MV-4-11 (cell line): ENCODE results near the gene OR14A16.

Source experiments
- DNase-seq: peaks from one replicate; lab custom pipeline; 2025; lab: John Stamatoyannopoulos, UW

Gene OR14A16, protein sequence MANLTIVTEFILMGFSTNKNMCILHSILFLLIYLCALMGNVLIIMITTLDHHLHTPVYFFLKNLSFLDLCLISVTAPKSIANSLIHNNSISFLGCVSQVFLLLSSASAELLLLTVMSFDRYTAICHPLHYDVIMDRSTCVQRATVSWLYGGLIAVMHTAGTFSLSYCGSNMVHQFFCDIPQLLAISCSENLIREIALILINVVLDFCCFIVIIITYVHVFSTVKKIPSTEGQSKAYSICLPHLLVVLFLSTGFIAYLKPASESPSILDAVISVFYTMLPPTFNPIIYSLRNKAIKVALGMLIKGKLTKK

GRCh38 chr1:247824023-247824422 is at the start of gene OR14A16:
Gene OR14A16, minus strand, starts transcription at chr1:247824119. Its CDS starts 8,390 bp downstream, at chr1:247815729.
- no peak for DNase-seq

DNA sequence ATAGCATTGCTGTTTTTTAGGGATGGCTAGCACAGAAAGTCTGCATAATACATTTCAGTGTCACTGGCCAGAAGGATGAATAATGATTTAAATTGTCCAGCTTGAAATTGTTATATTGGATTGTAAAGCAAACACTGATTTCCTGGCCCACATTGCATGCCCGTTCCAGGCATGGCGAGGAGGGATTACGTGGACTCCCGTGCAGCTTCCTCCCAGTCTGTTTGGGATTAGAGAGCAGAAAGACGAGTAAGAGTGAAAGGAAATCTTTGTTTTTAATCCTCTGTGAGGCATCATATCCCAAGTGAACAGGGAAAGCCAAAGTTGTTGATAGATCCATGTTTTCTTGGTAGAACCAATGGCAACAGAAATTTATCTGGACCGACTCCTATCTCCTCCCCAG is 41.5 kb upstream of the OR14A16 start:
- no peak for DNase-seq

DNA sequence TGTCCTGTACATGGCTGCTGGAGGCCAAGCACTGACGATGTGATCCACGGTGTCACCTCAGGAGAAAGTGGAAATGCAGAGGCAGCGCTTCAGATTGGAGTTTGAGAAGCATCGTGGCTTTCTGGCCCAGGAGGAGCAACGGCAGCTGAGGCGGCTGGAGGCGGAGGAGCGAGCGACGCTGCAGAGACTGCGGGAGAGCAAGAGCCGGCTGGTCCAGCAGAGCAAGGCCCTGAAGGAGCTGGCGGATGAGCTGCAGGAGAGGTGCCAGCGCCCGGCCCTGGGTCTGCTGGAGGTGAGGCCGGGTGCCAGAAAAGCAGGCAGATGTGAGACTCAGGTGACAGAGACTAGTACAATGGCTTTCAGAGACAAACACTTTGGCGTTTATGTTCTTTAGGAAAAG is 40.7 kb upstream of the OR14A16 start:
- no peak for DNase-seq

DNA sequence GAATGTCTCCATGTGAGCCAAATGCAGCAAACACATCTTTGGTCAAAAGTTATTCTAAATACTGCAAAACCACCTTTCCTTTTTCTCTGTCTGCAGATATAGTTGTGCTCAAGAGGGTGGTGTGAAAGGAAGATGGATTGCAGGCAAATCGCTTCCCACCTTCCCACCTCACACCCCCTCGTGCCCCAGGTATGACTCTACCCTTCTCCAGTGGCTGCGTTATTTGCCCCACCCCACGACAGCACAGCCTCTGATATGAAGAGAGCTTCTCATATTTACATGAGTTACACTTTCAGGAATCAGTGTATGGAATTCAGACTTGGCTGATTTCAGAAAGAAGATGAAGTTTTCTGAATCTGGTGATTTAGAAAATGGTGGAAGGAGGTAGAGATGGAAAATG is 38.8 kb upstream of the OR14A16 start:
- no peak for DNase-seq

- DNase-seq: no peak
Measured at GRCh38 chr1:247857985-247858619, 34.2 kb upstream of the OR14A16 start.

DNA sequence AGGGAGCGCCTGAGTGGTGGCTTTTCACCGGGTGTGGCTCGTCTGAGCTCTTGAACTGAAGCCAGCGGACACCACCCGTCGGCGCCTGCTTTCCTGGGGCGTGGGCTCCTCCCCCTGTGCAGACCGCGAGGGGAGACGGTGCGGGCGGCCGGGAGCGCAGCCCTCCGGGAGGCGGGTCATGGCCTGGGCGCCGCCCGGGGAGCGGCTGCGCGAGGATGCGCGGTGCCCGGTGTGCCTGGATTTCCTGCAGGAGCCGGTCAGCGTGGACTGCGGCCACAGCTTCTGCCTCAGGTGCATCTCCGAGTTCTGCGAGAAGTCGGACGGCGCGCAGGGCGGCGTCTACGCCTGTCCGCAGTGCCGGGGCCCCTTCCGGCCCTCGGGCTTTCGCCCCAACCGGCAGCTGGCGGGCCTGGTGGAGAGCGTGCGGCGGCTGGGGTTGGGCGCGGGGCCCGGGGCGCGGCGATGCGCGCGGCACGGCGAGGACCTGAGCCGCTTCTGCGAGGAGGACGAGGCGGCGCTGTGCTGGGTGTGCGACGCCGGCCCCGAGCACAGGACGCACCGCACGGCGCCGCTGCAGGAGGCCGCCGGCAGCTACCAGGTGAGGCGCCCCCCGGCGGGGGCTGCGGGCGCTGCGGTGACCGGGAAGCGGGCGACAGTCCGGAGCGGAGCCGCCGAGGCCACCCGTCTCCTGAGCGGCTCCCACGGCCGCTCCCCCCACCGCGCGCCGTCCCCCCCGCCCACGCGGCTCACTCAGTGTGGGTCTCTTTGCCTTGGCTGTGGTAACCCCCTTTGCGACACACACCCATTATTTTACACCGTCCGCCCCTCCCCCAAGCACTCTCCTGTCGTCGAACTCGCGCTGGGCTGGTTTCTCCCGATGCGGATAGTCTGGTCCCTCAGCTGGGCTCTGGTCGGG is 33.4 kb upstream of the OR14A16 start, which contains the start of gene TRIM58:
TSS of gene TRIM58 (plus strand) at position 119 of the 916 bp plus-strand sequence. CDS start at position 179, 60 bp downstream.
- no peak for DNase-seq

DNA sequence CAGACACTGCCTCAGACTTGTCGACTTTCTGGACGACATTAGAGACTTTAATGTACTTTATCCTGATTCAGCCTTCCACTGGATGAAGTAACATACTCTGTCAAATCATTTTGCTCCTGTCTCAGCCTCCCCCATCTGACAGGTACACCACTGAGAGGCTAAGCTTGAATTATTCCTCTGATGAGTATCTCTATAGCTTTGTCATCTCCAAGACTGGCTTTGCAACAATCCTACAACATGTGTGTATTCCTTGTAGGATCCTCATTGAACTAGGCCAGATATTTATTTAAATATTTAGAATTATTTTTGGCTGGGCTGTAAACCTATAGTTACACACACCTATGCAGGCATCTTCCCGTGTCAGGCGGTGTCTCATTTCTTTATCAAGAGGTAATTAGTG is 32.0 kb upstream of the OR14A16 start:
- DNase-seq: no peak

GRCh38 chr1:247854899-247855545 is 31.1 kb upstream of the OR14A16 start:
- DNase-seq: no peak

DNA sequence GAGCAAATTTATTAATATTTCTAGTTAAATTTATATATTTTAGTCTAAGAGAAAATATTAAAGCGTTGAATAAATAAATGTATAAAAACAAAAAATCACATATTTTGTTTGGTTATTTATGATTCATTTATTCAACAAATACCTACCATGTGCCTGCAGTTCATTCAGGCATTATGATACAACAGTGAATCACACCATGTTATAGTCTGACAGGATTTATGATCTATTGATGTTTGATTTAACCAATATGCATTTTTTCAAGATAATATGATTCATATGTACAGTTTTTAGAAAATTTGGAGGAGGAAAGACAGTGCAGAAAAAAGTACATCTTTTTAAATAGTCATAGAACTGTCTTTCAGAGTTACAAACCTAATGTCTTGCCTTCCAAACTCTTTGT is 25.7 kb upstream of the OR14A16 start:
- no peak for DNase-seq

GRCh38 chr1:247848346-247848745 is 24.4 kb upstream of the OR14A16 start:
- DNase-seq: no peak

GRCh38 chr1:247845693-247846017 is 21.7 kb upstream of the OR14A16 start:
- DNase-seq: no peak

GRCh38 chr1:247845011-247845692 is 21.2 kb upstream of the OR14A16 start:
- DNase-seq: no peak

DNA sequence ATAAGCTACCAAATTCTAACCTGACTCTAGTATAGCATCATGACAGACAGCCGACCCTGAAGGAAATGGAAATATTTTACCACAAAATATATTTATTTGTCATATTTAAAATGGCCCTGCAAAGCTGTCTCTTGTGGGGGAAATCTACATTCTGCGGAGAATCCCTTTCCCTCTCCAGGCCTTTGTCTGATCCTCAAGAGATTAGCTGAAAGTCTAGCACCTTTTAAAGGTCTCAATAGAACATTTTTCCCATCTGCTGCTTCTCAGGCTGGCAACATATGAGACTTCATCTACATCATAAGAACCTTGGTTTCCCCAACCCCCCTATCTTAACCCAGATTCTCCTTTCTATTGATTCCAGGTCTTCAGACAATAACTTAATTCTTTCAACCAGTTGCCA is 19.5 kb upstream of the OR14A16 start:
- DNase-seq: no peak

GRCh38 chr1:247841796-247842195 is 17.9 kb upstream of the OR14A16 start, which contains the start of gene OR11L1:
Gene OR11L1, minus strand, starts transcription at chr1:247841896. Its CDS starts 0 bp downstream, at chr1:247841896.
- no peak for DNase-seq

DNA sequence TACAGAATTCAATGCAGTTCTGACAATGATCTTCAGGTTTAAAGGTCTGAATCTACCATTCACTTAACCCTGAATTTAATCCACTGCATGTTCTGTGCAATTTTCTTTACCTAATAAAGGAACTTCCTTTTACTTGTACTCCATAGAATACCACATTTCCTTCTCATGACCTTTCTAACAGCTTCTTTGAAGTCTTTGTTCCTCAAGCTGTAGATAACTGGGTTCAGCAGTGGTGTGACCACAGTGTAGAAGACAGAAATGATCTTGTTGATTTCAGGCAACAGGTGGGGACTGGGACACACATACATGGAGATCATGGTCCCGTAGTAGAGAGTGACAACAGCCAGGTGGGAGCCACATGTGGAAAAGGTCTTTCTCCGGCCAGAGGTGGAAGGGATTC is 16.9 kb upstream of the OR14A16 start:
- peak; percentile 40 for DNase-seq

DNA sequence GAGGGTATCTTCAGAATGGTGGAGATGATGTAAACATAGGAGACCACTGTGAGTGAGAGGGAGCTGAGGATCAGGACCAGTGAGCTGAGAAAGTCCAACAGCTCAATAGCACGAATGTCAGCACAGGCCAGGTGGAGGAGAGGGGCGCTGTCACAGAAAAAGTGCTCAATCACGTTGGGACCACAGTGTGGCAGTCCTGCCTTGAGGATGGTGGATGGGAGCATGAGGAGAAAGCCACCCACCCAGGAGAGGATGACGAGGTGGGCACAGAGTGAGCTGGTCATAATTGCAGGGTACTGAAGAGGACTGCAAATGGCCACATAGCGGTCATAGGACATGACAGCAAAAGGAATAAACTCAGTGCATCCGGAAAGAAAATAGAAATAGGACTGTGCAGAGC is 9.7 kb upstream of the OR14A16 start:
- no peak for DNase-seq

- DNase-seq: no peak
Measured at GRCh38 chr1:247829656-247830055, 5.7 kb upstream of the OR14A16 start.

GRCh38 chr1:247825362-247825761 is 1.4 kb upstream of the OR14A16 start:
- DNase-seq: peak; percentile 81

DNA sequence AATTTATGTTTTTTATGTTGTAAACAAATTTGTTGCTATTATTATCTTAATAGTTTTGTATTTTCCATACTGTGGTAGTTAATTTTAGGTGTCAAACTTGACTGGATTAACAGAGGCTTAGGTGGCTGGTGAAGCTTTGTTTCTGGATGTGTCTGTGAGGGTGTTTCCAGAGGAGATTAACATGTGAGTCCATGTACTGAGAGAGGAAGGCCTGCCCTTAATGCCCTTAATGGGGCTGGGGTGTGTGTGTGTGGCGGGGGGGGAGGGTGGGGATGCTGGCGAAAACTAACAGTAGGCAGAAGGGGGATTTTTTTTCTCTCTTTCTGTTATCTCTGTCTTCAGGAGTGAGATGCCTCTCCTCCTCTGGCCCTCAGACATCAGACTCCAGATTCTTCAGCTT is 1.9 kb downstream of the OR14A16 start:
- DNase-seq: no peak

DNA sequence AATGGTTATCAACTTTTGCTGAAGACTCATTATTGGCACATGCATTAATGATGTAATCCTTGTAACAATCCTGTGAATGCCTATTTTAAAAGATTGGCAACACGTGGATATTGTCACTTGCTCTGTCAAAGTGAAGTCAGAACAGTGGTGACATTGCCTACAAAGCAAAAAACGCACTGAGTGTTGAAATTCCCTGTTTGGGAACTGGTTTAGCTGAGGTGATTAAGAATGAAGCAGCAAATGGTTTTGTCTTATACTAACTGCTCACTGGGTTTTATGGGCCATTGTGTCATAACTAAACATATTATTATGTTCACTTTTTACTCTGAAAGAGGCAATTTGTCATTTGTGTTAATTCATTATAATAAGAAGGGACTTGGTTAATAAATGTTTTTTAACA is 11.3 kb downstream of the OR14A16 start:
- DNase-seq: no peak

DNA sequence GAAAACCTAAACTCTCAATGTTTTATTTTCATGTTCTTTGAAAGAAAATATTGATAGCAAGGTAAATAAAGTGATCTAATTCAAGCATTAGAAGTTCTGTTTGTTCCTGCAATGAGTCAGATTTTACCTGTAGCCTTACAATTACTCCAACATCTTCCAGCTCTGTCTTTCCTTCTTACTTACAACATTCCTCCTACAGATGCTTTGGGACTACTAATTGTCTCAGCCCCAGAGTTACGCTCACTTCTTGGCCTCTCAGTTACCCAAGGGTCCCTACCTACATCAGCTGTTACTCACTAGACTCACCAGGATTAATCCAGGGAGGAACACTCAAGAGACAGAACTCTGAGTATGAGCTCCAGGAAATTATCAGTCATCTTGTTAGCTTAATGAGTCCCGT is 26.4 kb downstream of the OR14A16 start:
- DNase-seq: no peak

- no peak for DNase-seq
Measured at GRCh38 chr1:247769603-247770002, 54.3 kb downstream of the OR14A16 start.
